GM20000 (cell line): Measurements from ENCODE around the gene COL1A2.

Source experiments
- DNase-seq: peaks from one replicate; pipeline ENCODE4 v3.0.0; 2012; ENCODE audit warnings: low spot score
- TF ChIP-seq, protein P1 (sequence below): IDR thresholded peaks from 2 replicates; pipeline ENCODE4 v1.5.1; 2012; ENCODE audit warnings: mild to moderate bottlenecking, control low read depth; ENCODE audit errors: extremely low read depth, missing control alignments

COL1A2 gene

DNA sequence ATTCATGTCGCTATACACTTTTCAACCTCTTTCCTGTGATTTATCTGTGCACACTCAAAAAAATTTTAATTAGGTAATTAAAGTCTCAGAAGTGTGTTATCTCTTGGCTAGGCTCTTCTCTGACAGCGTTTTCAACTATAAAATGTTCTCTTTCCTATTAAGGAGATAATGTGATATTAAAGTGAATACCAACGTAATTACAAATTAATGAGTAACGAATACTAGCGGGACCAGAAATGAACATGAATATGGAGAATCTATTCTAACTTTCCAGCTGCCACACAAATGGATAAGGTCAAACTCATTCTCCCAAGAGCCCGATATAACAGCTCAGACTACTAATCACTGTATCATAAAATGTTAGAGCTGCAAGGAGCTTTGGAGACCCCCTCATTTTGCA is 12.0 kb downstream of the COL1A2 start:
- no peak for DNase-seq
- TF ChIP-seq, protein P1, sequence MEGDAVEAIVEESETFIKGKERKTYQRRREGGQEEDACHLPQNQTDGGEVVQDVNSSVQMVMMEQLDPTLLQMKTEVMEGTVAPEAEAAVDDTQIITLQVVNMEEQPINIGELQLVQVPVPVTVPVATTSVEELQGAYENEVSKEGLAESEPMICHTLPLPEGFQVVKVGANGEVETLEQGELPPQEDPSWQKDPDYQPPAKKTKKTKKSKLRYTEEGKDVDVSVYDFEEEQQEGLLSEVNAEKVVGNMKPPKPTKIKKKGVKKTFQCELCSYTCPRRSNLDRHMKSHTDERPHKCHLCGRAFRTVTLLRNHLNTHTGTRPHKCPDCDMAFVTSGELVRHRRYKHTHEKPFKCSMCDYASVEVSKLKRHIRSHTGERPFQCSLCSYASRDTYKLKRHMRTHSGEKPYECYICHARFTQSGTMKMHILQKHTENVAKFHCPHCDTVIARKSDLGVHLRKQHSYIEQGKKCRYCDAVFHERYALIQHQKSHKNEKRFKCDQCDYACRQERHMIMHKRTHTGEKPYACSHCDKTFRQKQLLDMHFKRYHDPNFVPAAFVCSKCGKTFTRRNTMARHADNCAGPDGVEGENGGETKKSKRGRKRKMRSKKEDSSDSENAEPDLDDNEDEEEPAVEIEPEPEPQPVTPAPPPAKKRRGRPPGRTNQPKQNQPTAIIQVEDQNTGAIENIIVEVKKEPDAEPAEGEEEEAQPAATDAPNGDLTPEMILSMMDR, result no peak

DNA sequence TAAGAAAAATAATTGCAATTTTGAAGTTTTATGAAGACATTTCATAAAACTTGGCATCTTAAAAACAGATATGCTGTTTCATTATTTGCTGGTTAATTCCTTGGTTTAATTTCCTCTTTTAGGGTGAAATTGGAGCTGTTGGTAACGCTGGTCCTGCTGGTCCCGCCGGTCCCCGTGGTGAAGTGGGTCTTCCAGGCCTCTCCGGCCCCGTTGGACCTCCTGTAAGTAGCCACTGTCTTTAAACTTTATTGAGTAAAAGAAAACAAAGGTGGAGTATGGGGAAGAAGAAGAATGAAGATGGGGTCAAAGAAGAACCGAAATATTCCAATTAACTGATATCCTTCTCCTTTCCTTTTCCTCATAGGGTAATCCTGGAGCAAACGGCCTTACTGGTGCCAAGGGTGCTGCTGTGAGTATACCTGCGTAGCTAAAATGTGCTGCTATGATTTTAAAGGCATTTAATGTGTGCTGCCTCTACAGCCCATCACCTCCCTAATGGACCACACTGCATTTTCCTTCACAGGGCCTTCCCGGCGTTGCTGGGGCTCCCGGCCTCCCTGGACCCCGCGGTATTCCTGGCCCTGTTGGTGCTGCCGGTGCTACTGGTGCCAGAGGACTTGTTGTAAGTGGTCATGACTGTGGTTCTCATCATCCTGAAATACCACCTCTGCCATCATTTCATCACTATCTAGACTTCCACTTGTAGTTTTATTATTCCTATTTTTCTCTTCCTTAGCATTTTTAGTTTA is 14.7 kb downstream of the COL1A2 start:
- TF ChIP-seq, protein P1, result no peak
- no peak for DNase-seq

DNA sequence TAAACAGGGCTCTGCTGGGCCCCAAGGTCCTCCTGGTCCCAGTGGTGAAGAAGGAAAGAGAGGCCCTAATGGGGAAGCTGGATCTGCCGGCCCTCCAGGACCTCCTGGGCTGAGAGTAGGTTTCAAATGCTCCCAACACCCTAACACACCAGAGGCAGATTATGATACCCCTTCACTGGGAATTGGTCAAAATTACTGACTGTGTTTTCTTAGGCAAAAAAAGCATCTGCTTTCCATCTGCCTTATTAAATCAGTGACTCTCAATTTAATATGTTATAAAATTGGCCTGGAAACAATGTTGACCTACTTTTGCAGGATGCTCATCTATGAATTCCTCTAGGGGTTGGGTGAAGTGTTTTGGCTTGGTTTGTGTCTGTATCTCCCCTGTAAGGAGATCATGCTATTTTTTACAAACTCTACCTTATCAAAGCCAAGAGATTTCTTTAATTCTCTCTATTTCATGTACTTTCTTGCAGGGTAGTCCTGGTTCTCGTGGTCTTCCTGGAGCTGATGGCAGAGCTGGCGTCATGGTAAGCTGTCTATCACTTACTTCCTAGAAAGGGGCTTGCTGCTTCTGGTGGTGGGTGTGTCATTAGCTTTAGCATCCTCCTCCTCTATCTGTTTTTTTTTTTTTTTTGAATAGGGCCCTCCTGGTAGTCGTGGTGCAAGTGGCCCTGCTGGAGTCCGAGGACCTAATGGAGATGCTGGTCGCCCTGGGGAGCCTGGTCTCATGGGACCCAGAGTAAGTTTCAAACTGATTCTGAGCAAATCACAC is 15.9 kb downstream of the COL1A2 start:
- TF ChIP-seq, protein P1, result no peak
- no peak for DNase-seq

DNA sequence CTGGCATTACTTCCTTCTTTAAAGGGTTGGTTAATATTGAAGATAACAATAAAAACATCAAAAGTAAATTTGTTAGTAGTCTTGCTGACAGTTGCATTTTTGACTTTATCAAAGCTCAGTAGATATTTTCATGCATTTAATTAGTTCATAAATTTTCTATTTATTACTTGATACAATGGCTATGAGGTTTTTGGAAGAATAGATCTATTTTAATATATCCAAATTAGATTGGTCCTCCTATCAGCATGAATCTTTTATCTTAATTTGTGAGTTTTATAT is 16.4 kb downstream of the COL1A2 start:
- no peak for DNase-seq
- TF ChIP-seq, protein P1, result no peak

DNA sequence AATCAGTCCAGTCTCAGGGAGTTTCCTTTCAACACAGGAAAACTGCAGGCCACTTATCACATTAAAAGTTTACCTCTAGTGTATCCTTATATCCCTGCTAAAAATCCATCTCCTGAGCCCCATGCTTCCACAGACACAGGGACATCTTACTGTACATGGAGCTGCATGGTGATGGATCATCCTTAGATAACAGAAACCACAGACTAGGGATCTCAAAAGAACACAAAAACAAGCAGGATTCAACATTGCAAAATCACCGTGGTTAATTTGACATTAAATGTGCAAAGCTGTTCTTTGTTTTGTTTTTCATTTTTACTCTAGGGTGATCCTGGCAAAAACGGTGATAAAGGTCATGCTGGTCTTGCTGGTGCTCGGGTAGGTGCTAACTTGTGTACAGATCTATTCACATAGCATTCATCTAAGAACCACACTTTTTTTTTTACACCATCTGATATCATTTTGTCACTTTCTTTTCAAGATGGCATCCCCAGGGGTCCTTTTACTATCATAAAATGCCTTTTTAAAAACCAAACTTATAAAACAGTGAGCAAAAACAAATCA is 18.1 kb downstream of the COL1A2 start:
- DNase-seq, result no peak
- TF ChIP-seq, protein P1, result no peak

DNA sequence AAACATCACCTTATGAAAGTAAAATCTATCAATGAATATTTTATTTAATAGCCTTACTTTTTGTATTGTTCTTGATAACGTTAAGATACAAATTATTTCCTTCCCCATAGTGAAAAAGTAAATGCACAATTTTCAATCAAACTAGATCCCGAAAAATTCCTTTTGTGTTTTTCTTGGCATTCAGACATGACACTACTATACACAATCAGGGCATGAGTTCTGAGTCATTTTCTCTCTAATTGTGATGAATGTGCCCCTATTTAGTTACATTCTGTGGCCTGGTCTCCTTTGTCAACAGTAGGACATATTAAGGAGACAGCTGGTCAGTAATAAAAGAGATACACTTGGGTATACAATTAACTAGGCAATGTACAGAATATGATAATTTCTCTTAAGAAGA is 19.8 kb downstream of the COL1A2 start:
- no peak for DNase-seq
- TF ChIP-seq, protein P1, result no peak

DNA sequence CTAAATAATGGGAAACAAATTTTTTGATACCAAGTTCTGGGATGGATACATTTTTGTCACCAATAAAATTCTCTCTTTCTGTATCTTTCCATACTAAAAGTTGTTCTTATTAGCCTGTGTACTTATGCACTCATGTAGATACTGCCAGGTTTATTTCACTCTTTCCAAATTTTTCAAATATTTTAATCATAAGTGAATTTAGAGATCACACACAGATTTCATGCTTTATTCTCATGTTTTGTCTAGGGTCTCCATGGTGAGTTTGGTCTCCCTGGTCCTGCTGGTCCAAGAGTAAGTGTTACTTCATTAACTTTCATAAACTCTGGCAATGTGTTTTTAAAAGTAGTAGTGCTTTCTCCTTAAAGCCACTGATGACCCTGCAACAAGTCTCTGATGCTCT is 20.3 kb downstream of the COL1A2 start:
- TF ChIP-seq, protein P1, result no peak
- DNase-seq, result no peak
